ENCODE data around the gene LPAR3. TPM values are rescaled to one million over a fixed set of nuclear protein-coding genes. Genes with fewer than 3 reads are reported as not detected.
A peak's percentile ranks its signal among the peaks of the same experiment; 100 is the strongest.

LPAR3 gene
- total and polyA plus RNA-seq, 2 donors (not counting 1 experiment from before 2014, with no cell fraction given): 1.8 to 7.6 TPM

GRCh38 chr1:84797603-84798002, 95.4 kb downstream of the LPAR3 start:
- no peaks in the 10 kb centered on the region for H3K4me1 ChIP-seq (ENCODE audit: control insufficient read depth, extremely low read depth, insufficient read depth, low read length)
- H3K27me3 ChIP-seq (ENCODE audit: control insufficient read depth, insufficient read depth, low read length): no peaks in the 10 kb centered on the region
- TF ChIP-seq CTCF (conservative IDR thresholded peaks at IDR 0.05 in 1 of 2, IDR thresholded peaks at IDR 0.05 in 1 of 2; ENCODE audit: low read depth in 1 of 2, low read length in 2 of 2) (no peak), EZH2 (IDR thresholded peaks at IDR 0.05; ENCODE audit: low read length, missing control alignments) (no peak)
- no peak overlapping the region for H2AFZ ChIP-seq (ENCODE audit: low read length)
- DNase-seq (ENCODE audit: low read depth in 2 of 2): no peak
- H3K4me3 ChIP-seq (replicated peaks in 1 of 4; ENCODE audit: control extremely low read depth in 1 of 4, insufficient read depth in 1 of 4, low read depth in 3 of 4, low read length in 4 of 4): no peak overlapping the region
- no peak overlapping the region for H3K27ac ChIP-seq (ENCODE audit: insufficient read depth, low read length)
- H4K20me1 ChIP-seq (ENCODE audit: control insufficient read depth, extremely low read depth, insufficient read depth, low read length): no peaks in the 10 kb centered on the region
- H3K9me3 ChIP-seq (ENCODE audit: control insufficient read depth, insufficient read depth, low read depth, low read length): no peaks in the 10 kb centered on the region
- H3K9ac ChIP-seq (ENCODE audit: insufficient read depth, low read length): no peak overlapping the region
- no peaks in the 10 kb centered on the region for H3K36me3 ChIP-seq (ENCODE audit: control insufficient read depth, insufficient read depth, low read length)
- no peaks in the 10 kb centered on the region for H3K79me2 ChIP-seq (ENCODE audit: control insufficient read depth, insufficient read depth, low read length)
- H3K4me2 ChIP-seq (ENCODE audit: extremely low read depth, insufficient read depth, low read length): no peak overlapping the region

GRCh38 chr1:84795966-84796600, 96.9 kb downstream of the LPAR3 start:
- no peak for TF ChIP-seq EZH2 (IDR thresholded peaks at IDR 0.05; ENCODE audit: low read length, missing control alignments)
- no peak for TF ChIP-seq CTCF (conservative IDR thresholded peaks at IDR 0.05 in 1 of 2, IDR thresholded peaks at IDR 0.05 in 1 of 2; ENCODE audit: low read depth in 1 of 2, low read length in 2 of 2)
- Histone ChIP-seq H3K4me2 (ENCODE audit: extremely low read depth, insufficient read depth, low read length) (no peak overlapping the region), H3K36me3 (ENCODE audit: control insufficient read depth, insufficient read depth, low read length) (no peaks in the 10 kb centered on the region)

GRCh38 chr1:84795213-84795612, 97.8 kb downstream of the LPAR3 start:
- Histone ChIP-seq H4K20me1 (ENCODE audit: control insufficient read depth, extremely low read depth, insufficient read depth, low read length) (no peaks in the 10 kb centered on the region), H3K9ac (ENCODE audit: insufficient read depth, low read length) (no peak overlapping the region), H2AFZ (ENCODE audit: low read length) (no peak overlapping the region), H3K4me1 (ENCODE audit: control insufficient read depth, extremely low read depth, insufficient read depth, low read length) (no peaks in the 10 kb centered on the region), H3K79me2 (ENCODE audit: control insufficient read depth, insufficient read depth, low read length) (no peaks in the 10 kb centered on the region), H3K27ac (ENCODE audit: insufficient read depth, low read length) (no peak overlapping the region), H3K36me3 (ENCODE audit: control insufficient read depth, insufficient read depth, low read length) (no peaks in the 10 kb centered on the region), H3K4me2 (ENCODE audit: extremely low read depth, insufficient read depth, low read length) (no peak overlapping the region), H3K4me3 (replicated peaks in 1 of 4; ENCODE audit: control extremely low read depth in 1 of 4, insufficient read depth in 1 of 4, low read depth in 3 of 4, low read length in 4 of 4) (no peak overlapping the region), H3K9me3 (ENCODE audit: control insufficient read depth, insufficient read depth, low read depth, low read length) (no peaks in the 10 kb centered on the region), H3K27me3 (ENCODE audit: control insufficient read depth, insufficient read depth, low read length) (no peaks in the 10 kb centered on the region)
- no peak for DNase-seq (ENCODE audit: low read depth in 2 of 2)
- TF ChIP-seq CTCF (conservative IDR thresholded peaks at IDR 0.05 in 1 of 2, IDR thresholded peaks at IDR 0.05 in 1 of 2; ENCODE audit: low read depth in 1 of 2, low read length in 2 of 2) (no peak), EZH2 (IDR thresholded peaks at IDR 0.05; ENCODE audit: low read length, missing control alignments) (no peak)

More at GRCh38 chr1:84795966-84796600, 96.9 kb downstream of the LPAR3 start:
- no peaks in the 10 kb centered on the region for H3K9me3 ChIP-seq (ENCODE audit: control insufficient read depth, insufficient read depth, low read depth, low read length)
- no peak overlapping the region for H3K27ac ChIP-seq (ENCODE audit: insufficient read depth, low read length)
- DNase-seq (ENCODE audit: low read depth in 2 of 2): peak in 1 of 2 donors; percentile 54
- no peaks in the 10 kb centered on the region for H3K4me1 ChIP-seq (ENCODE audit: control insufficient read depth, extremely low read depth, insufficient read depth, low read length)
- no peak overlapping the region for H2AFZ ChIP-seq (ENCODE audit: low read length)
- no peak overlapping the region for H3K4me3 ChIP-seq (replicated peaks in 1 of 4; ENCODE audit: control extremely low read depth in 1 of 4, insufficient read depth in 1 of 4, low read depth in 3 of 4, low read length in 4 of 4)
- H3K9ac ChIP-seq (ENCODE audit: insufficient read depth, low read length): no peak overlapping the region
- no peaks in the 10 kb centered on the region for H4K20me1 ChIP-seq (ENCODE audit: control insufficient read depth, extremely low read depth, insufficient read depth, low read length)
- no peaks in the 10 kb centered on the region for H3K27me3 ChIP-seq (ENCODE audit: control insufficient read depth, insufficient read depth, low read length)
- no peaks in the 10 kb centered on the region for H3K79me2 ChIP-seq (ENCODE audit: control insufficient read depth, insufficient read depth, low read length)

Data from fibroblast of lung (primary cell).